ENCODE measurements around the gene EEF1AKMT3.

Gene EEF1AKMT3

GRCh38 chr12:57806677-57807076 is 34.3 kb downstream of the EEF1AKMT3 start:
- Histone ChIP-seq H3K9me3 (replicated peaks in 1 of 11) (no peaks in the 10 kb centered on the region), H3K9ac (no peak overlapping the region), H3K4me2 (no peak overlapping the region), H3K4me3 (no peak overlapping the region), H4K20me1 (peaks cover 0 to 13% (median 0%) of the 10 kb centered on the region in 11 experiments; a peak in 6 of 22 replicates), H3K27me3 (no peaks in the 10 kb centered on the region; a peak in 1 of 22 replicates), H3K36me3 (peaks cover 40 to 94% (median 73%) of the 10 kb centered on the region in 11 experiments), H3K27ac (no peak overlapping the region), H3K4me1 (peaks cover 0 to 10% (median 0%) of the 10 kb centered on the region in 10 experiments; a peak in 5 of 20 replicates)
- no peak for TF ChIP-seq Cebpa-rat (IDR thresholded peaks at IDR 0.05)

GRCh38 chr12:57807285-57807684 is 34.9 kb downstream of the EEF1AKMT3 start:
- Histone ChIP-seq H3K27ac (no peak overlapping the region), H3K4me3 (no peak overlapping the region), H4K20me1 (peaks cover 0 to 11% (median 0%) of the 10 kb centered on the region in 11 experiments; a peak in 4 of 22 replicates), H3K27me3 (no peaks in the 10 kb centered on the region; a peak in 1 of 22 replicates), H3K9ac (no peak overlapping the region), H3K9me3 (replicated peaks in 1 of 11) (no peaks in the 10 kb centered on the region), H3K4me1 (peaks cover 0 to 10% (median 0%) of the 10 kb centered on the region in 10 experiments; a peak in 5 of 20 replicates), H3K36me3 (peaks cover 35 to 93% (median 67%) of the 10 kb centered on the region in 11 experiments), H3K4me2 (no peak overlapping the region)
- no peak for TF ChIP-seq Cebpa-rat (IDR thresholded peaks at IDR 0.05)

GRCh38 chr12:57808351-57808750 is 35.9 kb downstream of the EEF1AKMT3 start:
- H3K27me3 ChIP-seq, result no peaks in the 10 kb centered on the region; a peak in 1 of 22 replicates
- H3K4me2 ChIP-seq, result no peak overlapping the region
- peaks cover 25 to 83% (median 57%) of the 10 kb centered on the region in 11 experiments for H3K36me3 ChIP-seq
- H3K9ac ChIP-seq, result no peak overlapping the region
- TF ChIP-seq Cebpa-rat (IDR thresholded peaks at IDR 0.05), result no peak
- H3K4me1 ChIP-seq, result peaks cover 0 to 14% (median 0%) of the 10 kb centered on the region in 10 experiments; a peak in 5 of 20 replicates
- peaks cover 0 to 11% (median 0%) of the 10 kb centered on the region in 11 experiments; a peak in 1 of 22 replicates for H4K20me1 ChIP-seq
- H3K9me3 ChIP-seq (replicated peaks in 1 of 11), result no peaks in the 10 kb centered on the region
- H3K4me3 ChIP-seq, result no peak overlapping the region
- no peak overlapping the region for H3K27ac ChIP-seq

GRCh38 chr12:57809425-57809824 is 37.0 kb downstream of the EEF1AKMT3 start:
- TF ChIP-seq Cebpa-rat (IDR thresholded peaks at IDR 0.05), result no peak
- H3K4me3 ChIP-seq, result no peak overlapping the region
- no peak overlapping the region for H3K9ac ChIP-seq
- no peaks in the 10 kb centered on the region; a peak in 1 of 22 replicates for H3K27me3 ChIP-seq
- H3K36me3 ChIP-seq, result peaks cover 23 to 77% (median 51%) of the 10 kb centered on the region in 11 experiments; a peak in 21 of 22 replicates
- no peak overlapping the region for H3K27ac ChIP-seq
- H3K4me1 ChIP-seq, result peaks cover 0 to 16% (median 0%) of the 10 kb centered on the region in 10 experiments; a peak in 5 of 20 replicates
- no peaks in the 10 kb centered on the region for H3K9me3 ChIP-seq (replicated peaks in 1 of 11)
- H3K4me2 ChIP-seq, result no peak overlapping the region
- peaks cover 0 to 11% (median 0%) of the 10 kb centered on the region in 11 experiments; a peak in 1 of 22 replicates for H4K20me1 ChIP-seq

- Histone ChIP-seq H4K20me1 (peaks cover 0 to 11% (median 0%) of the 10 kb centered on the region in 11 experiments; a peak in 2 of 22 replicates), H3K4me3 (no peak overlapping the region), H3K27ac (no peak overlapping the region), H3K27me3 (no peaks in the 10 kb centered on the region; a peak in 1 of 22 replicates), H3K36me3 (peaks cover 23 to 67% (median 48%) of the 10 kb centered on the region in 11 experiments; a peak in 21 of 22 replicates), H3K4me1 (peaks cover 0 to 22% (median under 1%) of the 10 kb centered on the region in 10 experiments; a peak in 8 of 20 replicates), H3K9ac (no peak overlapping the region), H3K9me3 (replicated peaks in 1 of 11) (no peaks in the 10 kb centered on the region), H3K4me2 (peak overlapping the region in 3 of 11 experiments; percentile 24 to 29 (median 27); a peak in 5 of 22 replicates)
- TF ChIP-seq Cebpa-rat (IDR thresholded peaks at IDR 0.05), result no peak
Measured at GRCh38 chr12:57810450-57810849, 38.0 kb downstream of the EEF1AKMT3 start.

GRCh38 chr12:57811028-57811755 is 38.8 kb downstream of the EEF1AKMT3 start:
- no peak overlapping the region for H3K4me3 ChIP-seq
- TF ChIP-seq Cebpa-rat (IDR thresholded peaks at IDR 0.05), result no peak
- H3K4me1 ChIP-seq, result peaks cover 0 to 29% (median 4%) of the 10 kb centered on the region in 10 experiments; a peak in 10 of 20 replicates
- peaks cover 23 to 60% (median 47%) of the 10 kb centered on the region in 11 experiments; a peak in 21 of 22 replicates for H3K36me3 ChIP-seq
- peak overlapping the region in 3 of 11 experiments; percentile 24 to 29 (median 27); a peak in 3 of 22 replicates for H3K4me2 ChIP-seq
- H3K9ac ChIP-seq, result no peak overlapping the region
- H3K9me3 ChIP-seq (replicated peaks in 1 of 11), result no peaks in the 10 kb centered on the region
- peaks cover 0 to 11% (median 0%) of the 10 kb centered on the region in 11 experiments; a peak in 2 of 22 replicates for H4K20me1 ChIP-seq
- no peak overlapping the region for H3K27ac ChIP-seq
- H3K27me3 ChIP-seq, result no peaks in the 10 kb centered on the region; a peak in 1 of 22 replicates

GRCh38 chr12:57813111-57813970 is 40.9 kb downstream of the EEF1AKMT3 start:
- TF ChIP-seq Cebpa-rat (IDR thresholded peaks at IDR 0.05), result no peak
- Histone ChIP-seq H3K9me3 (replicated peaks in 1 of 11) (no peaks in the 10 kb centered on the region), H3K4me2 (no peak overlapping the region), H3K9ac (no peak overlapping the region), H3K4me1 (peaks cover 0 to 51% (median 21%) of the 10 kb centered on the region in 10 experiments; a peak in 14 of 20 replicates), H3K27me3 (no peaks in the 10 kb centered on the region), H3K36me3 (peaks cover 9 to 38% (median 25%) of the 10 kb centered on the region in 11 experiments; a peak in 21 of 22 replicates), H4K20me1 (peaks cover 0 to 11% (median 0%) of the 10 kb centered on the region in 11 experiments; a peak in 4 of 22 replicates), H3K27ac (no peak overlapping the region; a peak in 1 of 22 replicates), H3K4me3 (no peak overlapping the region)

- Histone ChIP-seq H3K4me3 (no peak overlapping the region), H3K9me3 (replicated peaks in 1 of 11) (no peaks in the 10 kb centered on the region), H3K27me3 (no peaks in the 10 kb centered on the region), H3K36me3 (peaks cover 14 to 37% (median 23%) of the 10 kb centered on the region in 11 experiments; a peak in 19 of 22 replicates), H3K27ac (no peak overlapping the region; a peak in 1 of 22 replicates), H3K4me1 (peaks cover 0 to 59% (median 21%) of the 10 kb centered on the region in 10 experiments; a peak in 14 of 20 replicates), H3K4me2 (no peak overlapping the region), H4K20me1 (peaks cover 0 to 11% (median 0%) of the 10 kb centered on the region in 11 experiments; a peak in 5 of 22 replicates), H3K9ac (no peak overlapping the region)
- TF ChIP-seq Cebpa-rat (IDR thresholded peaks at IDR 0.05), result no peak
Measured at GRCh38 chr12:57813971-57814772, 41.8 kb downstream of the EEF1AKMT3 start.

Data from BLaER1 treated with 17β-estradiol and CSF1 and Interleukin-3, amounts not matched to agents 10 nM and 100 nM (cell line).